Uterus (tissue), 2 donors: ENCODE data around the gene PIEZO2.

ENCODE experiments used
- POLR2A ChIP-seq, 2 donors: fragments of 450-650 bp; IDR thresholded peaks; one replicate each; pipeline ENCODE4 v1.6.1; 2016; ENCODE audit warnings: antibody characterized with exemption in 2 of 2, mild to moderate bottlenecking in 1 of 2, moderate library complexity in 1 of 2
- TF ChIP-seq, protein P1 (sequence below), 4 experiments: fragments of 200-600 bp in 2 of 4; fragments of 450-650 bp in 2 of 4; sonication (generic) in 2 of 4; IDR thresholded peaks; one replicate each; pipeline ENCODE4 v1.5.1; 2016 to 2019; ENCODE audit warnings: antibody characterized with exemption in 4 of 4, mild to moderate bottlenecking in 2 of 4, moderate library complexity in 1 of 4

DNA sequence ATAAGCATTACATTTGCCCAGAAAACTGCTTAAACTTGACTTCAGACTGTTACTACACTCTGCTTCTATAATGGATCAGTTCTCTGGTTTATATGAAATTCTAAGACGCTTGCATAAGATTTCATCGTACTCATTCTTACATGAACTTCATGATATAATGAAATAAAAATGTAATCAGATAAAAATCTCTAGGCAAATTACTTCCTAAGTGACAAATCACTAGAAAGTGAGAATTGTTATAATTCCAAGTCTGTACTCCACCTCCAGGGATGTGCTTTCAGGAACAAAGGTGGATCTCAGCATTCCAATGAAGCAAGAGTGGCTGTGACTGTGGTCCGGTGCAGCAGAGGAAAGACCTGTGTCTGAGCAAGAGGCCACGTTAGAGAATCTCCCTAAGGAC lies 226.2 kb downstream of the PIEZO2 start:
- TF ChIP-seq, protein P1, sequence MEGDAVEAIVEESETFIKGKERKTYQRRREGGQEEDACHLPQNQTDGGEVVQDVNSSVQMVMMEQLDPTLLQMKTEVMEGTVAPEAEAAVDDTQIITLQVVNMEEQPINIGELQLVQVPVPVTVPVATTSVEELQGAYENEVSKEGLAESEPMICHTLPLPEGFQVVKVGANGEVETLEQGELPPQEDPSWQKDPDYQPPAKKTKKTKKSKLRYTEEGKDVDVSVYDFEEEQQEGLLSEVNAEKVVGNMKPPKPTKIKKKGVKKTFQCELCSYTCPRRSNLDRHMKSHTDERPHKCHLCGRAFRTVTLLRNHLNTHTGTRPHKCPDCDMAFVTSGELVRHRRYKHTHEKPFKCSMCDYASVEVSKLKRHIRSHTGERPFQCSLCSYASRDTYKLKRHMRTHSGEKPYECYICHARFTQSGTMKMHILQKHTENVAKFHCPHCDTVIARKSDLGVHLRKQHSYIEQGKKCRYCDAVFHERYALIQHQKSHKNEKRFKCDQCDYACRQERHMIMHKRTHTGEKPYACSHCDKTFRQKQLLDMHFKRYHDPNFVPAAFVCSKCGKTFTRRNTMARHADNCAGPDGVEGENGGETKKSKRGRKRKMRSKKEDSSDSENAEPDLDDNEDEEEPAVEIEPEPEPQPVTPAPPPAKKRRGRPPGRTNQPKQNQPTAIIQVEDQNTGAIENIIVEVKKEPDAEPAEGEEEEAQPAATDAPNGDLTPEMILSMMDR (IDR thresholded peaks at IDR 0.05), result no peak
- no peak for TF ChIP-seq POLR2A (IDR thresholded peaks at IDR 0.05)
